Activated CD8-positive, alpha-beta T cell treated with anti-CD3 and anti-CD28 coated beads, Interleukin-2, amount 10 ng/mL, durations not matched to agents 7 days and 5 days (primary cell): ENCODE results near the gene MRPS18A. TPM values are rescaled to one million over a fixed set of nuclear protein-coding genes. Genes with fewer than 3 reads are reported as not detected.
A peak's percentile ranks its signal among the peaks of the same experiment; 100 is the strongest.

Experiments used
- ATAC-seq: fragments of 150-1000 bp; cut with Tn5 transposase; one replicate; pipeline ENCODE4 v1.10.0; 2021; ENCODE audit warnings: moderate library complexity
- CTCF ChIA-PET: fragments of 350-600 bp; sonication (Branson Sonifier 250); formaldehyde crosslinking; loops from one replicate; lab custom pipeline; 2021; ENCODE audit warnings: antibody characterized with exemption; lab: Charles Lee
- POLR2A ChIA-PET: fragments of 350-600 bp; sonication (Branson Sonifier 250); formaldehyde crosslinking; loops from one replicate; lab custom pipeline; 2021; ENCODE audit warnings: antibody characterized with exemption; lab: Charles Lee
- DNase-seq: peaks from one replicate; pipeline ENCODE4 v3.0.0-alpha.2; 2020
- H3K27ac Mint-ChIP-seq: one replicate; pipeline ENCODE4 v1.8.0; 2021; ENCODE audit warnings: mild to moderate bottlenecking, mixed read lengths
- H3K27me3 Mint-ChIP-seq: one replicate; pipeline ENCODE4 v1.8.0; 2021; ENCODE audit warnings: low read depth, mixed read lengths
- H3K36me3 Mint-ChIP-seq: one replicate; pipeline ENCODE4 v1.8.0; 2021; ENCODE audit warnings: low read depth, mixed read lengths
- H3K4me1 Mint-ChIP-seq: one replicate; pipeline ENCODE4 v1.8.0; 2021; ENCODE audit warnings: low read depth, mixed read lengths
- H3K4me3 Mint-ChIP-seq: one replicate; pipeline ENCODE4 v1.8.0; 2021; ENCODE audit warnings: mild to moderate bottlenecking, mixed read lengths
- H3K9me3 Mint-ChIP-seq: one replicate; pipeline ENCODE4 v1.8.0; 2022; ENCODE audit warnings: mixed read lengths; ENCODE audit not compliant: insufficient read depth
- total RNA-seq, 2 experiments: library from RNA; stranded (reverse); gene quantifications; one replicate each; pipeline ENCODE4 v1.2.3, GENCODE V29; 2021

Gene MRPS18A
- 10 to 100 TPM; 38.7 to 43.2 TPM for total RNA-seq

GRCh38 chr6:43687437-43688347 lies at the start of gene MRPS18A:
Gene MRPS18A, minus strand, starts transcription at chr6:43687791. Its CDS starts 12 bp downstream, at chr6:43687779.
- peaks cover 44% of the 10 kb centered on the region for H3K4me1 Mint-ChIP-seq
- H3K27me3 Mint-ChIP-seq: no peaks in the 10 kb centered on the region

GRCh38 chr6:43736844-43737243 lies 49.3 kb upstream of the MRPS18A start:
- CTCF ChIA-PET: interaction anchor here (1.3 kb wide), 1 partner anchor 342 kb away, joined by 4 read pairs; no protein-coding TSS in a partner anchor
- peaks cover 21% of the 10 kb centered on the region for H3K4me1 Mint-ChIP-seq
- no peaks in the 10 kb centered on the region for H3K36me3 Mint-ChIP-seq
- no peak overlapping the region for H3K4me3 Mint-ChIP-seq
- POLR2A ChIA-PET: interaction anchor here (1.2 kb wide), 1 partner anchor 10 kb away, joined by 3 read pairs; no protein-coding TSS in a partner anchor
- no peak for DNase-seq
- H3K9me3 Mint-ChIP-seq: no peaks in the 10 kb centered on the region
- H3K27ac Mint-ChIP-seq: no peak overlapping the region
- no peak for ATAC-seq
- peaks cover 2% of the 10 kb centered on the region for H3K27me3 Mint-ChIP-seq

More at GRCh38 chr6:43687437-43688347, at the start of gene MRPS18A:
- peak; percentile 99 for ATAC-seq
- Mint-ChIP-seq H3K36me3 (peaks cover 11% of the 10 kb centered on the region), H3K9me3 (no peaks in the 10 kb centered on the region), H3K4me3 (peak within 1 kb of the TSS; percentile 95), H3K27ac (peak within 1 kb of the TSS; percentile 89)
- CTCF ChIA-PET: interaction anchor here (1.1 to 7.0 kb wide), 5 partner anchors 19 to 392 kb away, joined by 3 to 71 read pairs (median 6); partner anchors contain the start of gene VEGFA
- POLR2A ChIA-PET: interaction anchor here (1.9 kb wide), 1 partner anchor 20 kb away, joined by 5 read pairs; no protein-coding TSS in a partner anchor
- DNase-seq: peak; percentile 88

GRCh38 chr6:43736211-43736786 lies 48.7 kb upstream of the MRPS18A start:
- CTCF ChIA-PET: interaction anchor here (0.9 to 1.0 kb wide), 3 partner anchors 24 to 339 kb away, joined by 3 read pairs; no protein-coding TSS in a partner anchor
- POLR2A ChIA-PET: interaction anchor here (1.2 kb wide), 1 partner anchor 10 kb away, joined by 3 read pairs; no protein-coding TSS in a partner anchor
- no peak overlapping the region for H3K27ac Mint-ChIP-seq

GRCh38 chr6:43735642-43736199 lies 48.1 kb upstream of the MRPS18A start:
- peaks cover 5% of the 10 kb centered on the region for H3K36me3 Mint-ChIP-seq
- H3K27me3 Mint-ChIP-seq: peaks cover 2% of the 10 kb centered on the region
- CTCF ChIA-PET: interaction anchor here (0.9 to 1.0 kb wide), 3 partner anchors 24 to 339 kb away, joined by 3 read pairs; no protein-coding TSS in a partner anchor
- DNase-seq (no peak), ATAC-seq (no peak)
- no peak overlapping the region for H3K4me3 Mint-ChIP-seq
- peaks cover 21% of the 10 kb centered on the region for H3K4me1 Mint-ChIP-seq
- peaks cover 9% of the 10 kb centered on the region for H3K9me3 Mint-ChIP-seq
- POLR2A ChIA-PET: interaction anchor here (1.2 kb wide), 1 partner anchor 11 kb away, joined by 3 read pairs; no protein-coding TSS in a partner anchor
- H3K27ac Mint-ChIP-seq: no peak overlapping the region

More at GRCh38 chr6:43736211-43736786, 48.7 kb upstream of the MRPS18A start:
- DNase-seq (no peak), ATAC-seq (no peak)
- Mint-ChIP-seq H3K4me1 (peaks cover 21% of the 10 kb centered on the region), H3K4me3 (no peak overlapping the region), H3K9me3 (peaks cover 3% of the 10 kb centered on the region), H3K36me3 (peaks cover 1% of the 10 kb centered on the region), H3K27me3 (peaks cover 2% of the 10 kb centered on the region)

- DNase-seq (no peak), ATAC-seq (no peak)
- H3K4me1 Mint-ChIP-seq: peaks cover 21% of the 10 kb centered on the region
- peaks cover 5% of the 10 kb centered on the region for H3K36me3 Mint-ChIP-seq
- H3K9me3 Mint-ChIP-seq: peaks cover 13% of the 10 kb centered on the region
- peaks cover 2% of the 10 kb centered on the region for H3K27me3 Mint-ChIP-seq
- H3K27ac Mint-ChIP-seq: peak overlapping the region; percentile 73
- CTCF ChIA-PET: interaction anchor here (0.7 to 1.5 kb wide), 4 partner anchors 10 to 35 kb away, joined by 3 to 6 read pairs (median 3); no protein-coding TSS in a partner anchor
- H3K4me3 Mint-ChIP-seq: no peak overlapping the region
- POLR2A ChIA-PET: no interaction called here
These were observed 46.7 kb upstream of the MRPS18A start for GRCh38 chr6:43734294-43734665.

GRCh38 chr6:43733471-43734293 lies 46.1 kb upstream of the MRPS18A start:
- ChIA-PET POLR2A (no interaction called here), CTCF (interaction anchor here (0.8 to 1.5 kb wide), 3 partner anchors 9 to 35 kb away, joined by 3 to 6 read pairs (median 3); no protein-coding TSS in a partner anchor)
- Mint-ChIP-seq H3K4me3 (no peak overlapping the region), H3K36me3 (peaks cover 5% of the 10 kb centered on the region), H3K27me3 (peaks cover 2% of the 10 kb centered on the region), H3K27ac (peak overlapping the region; percentile 64), H3K9me3 (peaks cover 13% of the 10 kb centered on the region), H3K4me1 (peaks cover 21% of the 10 kb centered on the region)
- peak; percentile 54 for DNase-seq
- peak; percentile 61 for ATAC-seq

- no peak for DNase-seq
- no peak for ATAC-seq
- peaks cover 28% of the 10 kb centered on the region for H3K4me1 Mint-ChIP-seq
- H3K27me3 Mint-ChIP-seq: peaks cover 6% of the 10 kb centered on the region
- peaks cover 5% of the 10 kb centered on the region for H3K36me3 Mint-ChIP-seq
- ChIA-PET POLR2A (no interaction called here), CTCF (interaction anchor here (1.0 kb wide), 1 partner anchor 42 kb away, joined by 3 read pairs; no protein-coding TSS in a partner anchor)
- peaks cover 13% of the 10 kb centered on the region for H3K9me3 Mint-ChIP-seq
- no peak overlapping the region for H3K27ac Mint-ChIP-seq
- H3K4me3 Mint-ChIP-seq: no peak overlapping the region
These were observed 43.0 kb upstream of the MRPS18A start for GRCh38 chr6:43730634-43731033.

- Mint-ChIP-seq H3K4me3 (no peak overlapping the region), H3K9me3 (peaks cover 13% of the 10 kb centered on the region), H3K27me3 (peaks cover 6% of the 10 kb centered on the region), H3K27ac (no peak overlapping the region), H3K36me3 (peaks cover 5% of the 10 kb centered on the region), H3K4me1 (peaks cover 31% of the 10 kb centered on the region)
- DNase-seq: no peak
- CTCF ChIA-PET: no interaction called here
- ATAC-seq: no peak
- POLR2A ChIA-PET: no interaction called here
These were observed 41.9 kb upstream of the MRPS18A start for GRCh38 chr6:43729537-43729936.

- H3K27me3 Mint-ChIP-seq: peaks cover 6% of the 10 kb centered on the region
- peaks cover 31% of the 10 kb centered on the region for H3K4me1 Mint-ChIP-seq
- ATAC-seq (no peak), DNase-seq (no peak)
- H3K36me3 Mint-ChIP-seq: peaks cover 5% of the 10 kb centered on the region
- peaks cover 13% of the 10 kb centered on the region for H3K9me3 Mint-ChIP-seq
- ChIA-PET CTCF (interaction anchor here (1.0 kb wide), 1 partner anchor 41 kb away, joined by 3 read pairs; no protein-coding TSS in a partner anchor), POLR2A (no interaction called here)
- H3K4me3 Mint-ChIP-seq: no peak overlapping the region
- H3K27ac Mint-ChIP-seq: no peak overlapping the region
These were observed 41.0 kb upstream of the MRPS18A start for GRCh38 chr6:43728586-43728985.

- Mint-ChIP-seq H3K27ac (no peak overlapping the region), H3K4me1 (peaks cover 30% of the 10 kb centered on the region), H3K4me3 (no peak overlapping the region), H3K27me3 (peaks cover 6% of the 10 kb centered on the region), H3K36me3 (peaks cover 5% of the 10 kb centered on the region), H3K9me3 (peaks cover 13% of the 10 kb centered on the region)
- ChIA-PET POLR2A (interaction anchor here (0.7 kb wide), 1 partner anchor 9 kb away, joined by 3 read pairs; no protein-coding TSS in a partner anchor), CTCF (interaction anchor here (1.0 kb wide), 1 partner anchor 42 kb away, joined by 3 read pairs; no protein-coding TSS in a partner anchor)
- no peak for ATAC-seq
- no peak for DNase-seq
These were observed 40.0 kb upstream of the MRPS18A start for GRCh38 chr6:43727634-43728033.
